ENCODE data around the gene ZBTB16.

Gene ZBTB16

DNA sequence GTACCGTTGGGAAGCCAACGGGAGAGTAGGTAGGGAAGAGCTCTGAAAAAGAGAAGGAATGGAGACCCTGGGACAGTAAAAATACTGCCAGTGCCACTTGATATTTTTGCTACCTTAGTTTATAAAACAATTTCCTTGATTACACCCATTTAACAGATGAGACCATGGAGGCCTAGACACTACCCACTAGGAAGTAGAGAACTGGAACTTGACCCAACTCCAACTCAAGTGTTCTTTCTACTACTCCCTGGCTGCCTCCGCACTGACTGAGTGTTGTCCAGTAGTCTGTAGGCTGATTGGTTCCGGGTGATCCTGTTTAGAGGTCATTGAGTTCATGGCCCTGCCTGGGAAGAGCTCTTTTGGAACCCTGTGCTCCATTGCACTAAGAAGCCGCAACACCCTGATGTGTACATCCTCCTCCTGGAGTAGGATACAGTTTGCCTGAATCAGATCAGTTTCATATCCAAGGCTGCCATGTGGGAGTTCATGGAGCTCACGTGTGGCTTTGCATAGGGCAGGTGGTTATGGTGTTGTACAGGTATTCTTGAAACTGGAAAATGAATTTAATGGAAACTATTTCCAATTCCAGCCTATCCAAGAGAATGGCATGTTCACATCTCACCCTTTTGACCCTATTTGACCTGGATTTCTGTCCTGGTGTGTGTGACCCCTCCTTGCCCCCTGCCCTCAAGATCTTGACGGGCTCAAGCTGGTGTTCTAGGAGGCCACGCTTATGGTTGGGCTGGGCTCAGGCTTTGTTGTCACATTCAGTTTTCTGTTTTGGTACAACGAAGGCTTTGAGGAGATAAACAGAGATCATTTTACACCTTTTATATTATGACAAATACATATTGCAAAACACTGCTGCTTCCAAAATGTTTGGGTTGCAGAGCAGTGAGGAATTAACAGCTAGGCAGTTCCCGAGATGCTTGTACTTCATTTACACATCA, 134.5 kb downstream of the ZBTB16 start:
- no peak for DNase-seq

DNA sequence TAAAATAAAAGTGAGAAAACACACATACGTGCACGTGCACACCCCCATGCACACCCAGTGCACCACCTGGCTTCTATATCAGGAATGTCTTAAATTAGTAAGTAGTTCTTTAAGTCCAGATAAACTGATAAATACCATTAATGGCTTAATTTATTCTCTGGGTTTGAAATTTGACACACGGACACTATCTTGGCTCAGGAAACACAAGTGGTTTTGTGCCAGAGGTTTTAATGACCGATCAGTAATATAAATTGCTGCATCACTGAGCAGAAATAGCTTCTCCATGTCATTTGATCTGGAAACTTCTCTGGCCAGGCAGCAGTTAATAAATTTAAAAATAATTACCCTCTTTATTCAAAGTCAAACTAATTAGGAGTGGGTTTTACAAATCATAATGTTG, 135.2 kb downstream of the ZBTB16 start:
- DNase-seq: no peak

DNA sequence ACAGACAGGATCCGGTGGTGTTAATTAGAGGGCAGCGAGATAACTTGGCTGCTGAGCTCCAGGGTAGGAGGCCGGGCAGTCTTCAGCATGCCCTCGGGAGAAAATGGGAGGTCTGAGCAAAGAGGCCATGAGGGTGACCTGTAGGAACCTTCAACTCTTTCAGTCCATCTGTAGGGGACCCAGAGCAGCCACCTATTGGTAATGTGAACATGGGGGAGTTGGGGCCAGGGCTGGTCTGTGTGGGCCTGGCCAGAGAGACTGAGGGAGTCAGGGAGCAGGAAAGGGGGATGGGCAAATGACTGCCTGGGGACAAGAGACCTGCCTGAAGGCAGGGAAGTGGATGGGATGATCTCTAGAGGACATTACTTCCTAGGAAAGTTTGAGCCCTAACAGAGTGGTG, 135.6 kb downstream of the ZBTB16 start:
- no peak for DNase-seq

DNA sequence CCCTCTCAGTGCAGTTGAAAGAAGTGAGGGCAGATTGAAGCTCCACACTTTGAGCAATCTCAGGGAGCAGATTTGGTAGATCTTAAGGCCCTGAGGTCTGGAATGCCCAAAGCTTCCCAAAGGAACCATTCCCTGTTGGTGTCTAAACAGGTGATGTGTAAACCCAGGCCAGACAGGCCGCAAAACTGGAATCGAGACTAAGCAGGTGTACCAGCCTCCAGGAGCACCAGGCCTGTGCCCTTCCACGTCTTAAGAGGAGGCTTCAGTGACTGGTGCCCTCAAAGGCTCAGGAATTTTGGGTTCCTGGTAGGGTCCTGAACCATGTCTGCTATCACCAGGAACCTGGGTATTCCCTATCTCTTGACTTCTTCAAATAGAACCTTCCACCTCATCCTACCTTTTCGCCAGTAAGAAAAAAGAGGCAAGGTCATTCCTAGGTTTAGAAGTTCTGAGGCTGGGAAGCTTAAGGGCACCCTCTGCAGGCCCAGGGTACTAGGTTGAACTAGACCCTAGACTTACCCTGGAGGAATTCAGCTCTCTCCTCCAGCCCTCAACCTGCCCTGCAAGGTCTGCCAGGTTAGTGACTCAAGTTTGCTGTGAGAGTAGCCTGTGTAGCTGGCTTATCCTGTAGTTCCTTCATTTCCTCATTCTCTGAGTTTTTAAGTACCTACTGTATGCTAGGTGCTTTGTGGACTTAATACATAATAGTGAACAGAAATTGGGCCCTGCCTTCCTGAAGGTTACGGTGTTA, 136.6 kb downstream of the ZBTB16 start:
- DNase-seq: no peak

GRCh38 chr11:114196997-114197703, 137.6 kb downstream of the ZBTB16 start:
- DNase-seq: no peak

GRCh38 chr11:114197799-114198500, 138.4 kb downstream of the ZBTB16 start:
- no peak for DNase-seq

- DNase-seq: no peak
These were observed 139.5 kb downstream of the ZBTB16 start for GRCh38 chr11:114199051-114199450.

GRCh38 chr11:114200351-114201133, 141.0 kb downstream of the ZBTB16 start:
- DNase-seq: no peak

DNA sequence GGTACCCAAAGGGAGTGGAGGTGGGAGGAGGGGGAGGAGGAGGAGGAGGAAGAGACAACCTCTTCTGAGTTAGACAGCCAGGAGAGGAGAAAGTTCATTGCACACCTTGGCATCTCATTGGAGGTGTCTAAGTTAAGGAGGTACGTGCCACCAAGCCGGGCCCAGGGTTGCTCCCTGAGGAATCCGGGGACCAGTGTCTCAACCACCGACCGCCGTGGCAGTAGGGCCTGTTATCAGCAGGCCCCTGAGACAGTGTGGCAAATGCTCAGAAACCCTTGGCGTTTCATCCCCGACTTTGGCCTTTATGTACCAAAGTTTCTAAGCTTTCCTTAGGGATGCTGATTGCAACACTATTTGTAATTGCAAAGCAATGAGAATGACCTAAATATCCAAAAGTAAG, 141.7 kb downstream of the ZBTB16 start:
- no peak for DNase-seq

DNA sequence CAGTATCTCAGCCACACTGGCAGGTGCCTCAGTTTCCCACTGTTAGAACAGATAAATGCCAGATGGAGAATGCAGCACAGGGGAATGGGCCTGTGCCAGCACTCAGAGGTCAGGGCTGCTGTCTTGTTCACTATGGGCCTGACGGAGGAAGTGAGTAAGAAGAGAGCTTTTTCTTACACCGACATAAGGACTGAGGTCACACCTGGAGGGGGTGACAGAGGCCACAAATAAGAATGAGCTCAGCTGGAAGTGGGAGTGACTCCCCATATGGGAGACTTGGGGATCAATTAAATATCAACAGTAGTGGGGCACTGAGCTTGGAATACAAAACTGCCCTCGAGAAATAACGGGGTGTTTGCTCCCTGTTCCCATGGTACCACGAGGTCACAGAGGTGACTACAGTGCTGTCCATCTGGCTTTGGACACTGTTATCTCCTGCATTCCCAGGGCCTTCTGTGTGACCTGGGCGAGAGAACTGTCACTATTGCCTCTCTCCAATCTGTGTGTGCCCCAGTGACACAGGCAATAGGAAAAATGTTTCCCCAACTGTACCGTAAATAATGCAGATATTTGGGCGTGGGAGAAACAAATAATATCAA, 142.6 kb downstream of the ZBTB16 start:
- no peak for DNase-seq

- DNase-seq: no peak
These were observed 147.6 kb downstream of the ZBTB16 start for GRCh38 chr11:114207096-114207495.

- DNase-seq: no peak
These were observed 148.9 kb downstream of the ZBTB16 start for GRCh38 chr11:114208377-114208776.

- DNase-seq: no peak
These were observed 149.8 kb downstream of the ZBTB16 start for GRCh38 chr11:114209343-114209742.

DNA sequence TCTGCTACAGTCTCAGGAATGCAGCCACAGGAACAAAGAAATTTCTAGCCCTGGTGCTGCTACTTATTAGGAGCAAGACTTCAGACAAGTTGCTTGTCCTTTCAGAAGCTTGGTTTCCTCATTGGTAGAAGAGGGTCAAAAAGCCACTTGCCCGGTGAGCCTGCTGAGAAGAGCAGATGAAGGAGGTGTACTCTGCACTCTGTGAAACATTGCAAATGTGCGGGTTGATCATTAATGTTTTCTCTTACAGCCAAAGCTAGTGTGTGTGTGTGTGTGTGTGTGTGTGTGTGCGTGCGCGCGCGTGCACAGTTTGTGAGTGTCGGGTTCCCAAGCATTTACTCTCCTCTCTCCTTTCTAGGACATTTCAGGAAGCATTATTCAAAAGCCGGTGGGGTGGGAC, 150.4 kb downstream of the ZBTB16 start:
- no peak for DNase-seq

- DNase-seq: no peak
These were observed 152.1 kb downstream of the ZBTB16 start for GRCh38 chr11:114211444-114212121.

- DNase-seq: no peak
These were observed 154.1 kb downstream of the ZBTB16 start for GRCh38 chr11:114213622-114214021.

DNA sequence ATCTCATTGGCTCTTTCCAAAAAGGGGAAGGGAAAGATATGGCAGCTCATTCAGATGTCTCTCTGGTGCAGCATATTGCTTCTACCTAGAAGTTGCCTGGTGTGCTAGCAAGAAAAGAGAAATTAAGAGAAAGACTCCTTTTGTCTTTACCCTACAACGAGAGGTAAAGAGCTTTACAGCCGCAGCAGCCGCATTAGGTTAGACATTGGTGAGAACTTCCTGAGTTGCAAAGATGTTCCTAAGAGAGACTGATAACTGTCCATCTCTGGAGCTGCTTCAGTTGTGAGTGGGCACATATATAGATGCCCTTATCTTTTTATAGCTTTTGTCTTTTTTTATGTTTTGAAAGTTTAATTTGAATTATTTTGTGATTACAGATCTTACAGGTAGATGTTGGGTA, 155.9 kb downstream of the ZBTB16 start:
- DNase-seq: no peak

- no peak for DNase-seq
These were observed 156.6 kb downstream of the ZBTB16 start for GRCh38 chr11:114215871-114216795.

- no peak for DNase-seq
These were observed 157.3 kb downstream of the ZBTB16 start for GRCh38 chr11:114216796-114217180.

DNA sequence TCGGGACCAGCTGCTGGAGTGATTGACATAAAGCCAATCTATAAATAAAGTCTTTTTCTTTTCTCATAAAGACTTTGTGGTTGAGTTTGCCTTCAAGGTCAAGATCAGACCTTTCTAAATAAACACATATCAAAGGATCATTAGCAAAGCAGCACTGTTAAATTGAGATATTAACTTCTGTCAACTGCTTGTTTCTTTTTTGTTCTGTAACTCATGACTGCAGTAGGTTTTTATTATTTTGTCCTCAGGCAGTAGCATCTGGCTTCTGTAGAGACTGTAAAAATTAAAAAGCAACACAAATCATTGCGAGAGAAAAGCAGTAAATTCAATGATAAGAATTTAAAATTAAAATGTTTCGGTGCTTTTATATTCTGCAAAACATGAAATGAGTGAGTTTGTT, 159.0 kb downstream of the ZBTB16 start:
- no peak for DNase-seq
